OCI-LY1 (cell line): ENCODE results near the gene CBY1.

ENCODE experiments used
- CTCF ChIP-seq: fragments of 200-600 bp; sonication (generic), shearing (Covaris generic); IDR thresholded peaks from 2 replicates; pipeline ENCODE4 v1.5.1; 2017; ENCODE audit warnings: mild to moderate bottlenecking, antibody characterized with exemption, low read length, moderate library complexity, mixed read lengths
- EZH2 ChIP-seq: fragments of 200-600 bp; sonication (generic), shearing (Covaris generic); IDR thresholded peaks from 2 replicates; pipeline ENCODE4 v1.8.0; 2017; ENCODE audit warnings: borderline replicate concordance, mixed run types, mild to moderate bottlenecking, antibody characterized with exemption, low read length, moderate library complexity, mixed read lengths

- TF ChIP-seq CTCF (no peak), EZH2 (no peak)
These were observed 50.4 kb downstream of the CBY1 start for GRCh38 chr22:38706901-38707195.
